MM.1S (cell line): ENCODE measurements around the gene LMO1.

Experiments used
- DNase-seq: peaks from one replicate; pipeline ENCODE4 v3.0.0-alpha.2; 2015
- H2AFZ ChIP-seq: fragments of 300-600 bp; sonication (generic); 2 replicates; pipeline ENCODE4 v1.6.0; 2016; ENCODE audit warnings: antibody characterized with exemption, low read length
- H3F3A ChIP-seq: fragments of 300-600 bp; sonication (generic); 2 replicates; pipeline ENCODE4 v1.6.1; 2016; ENCODE audit warnings: mild to moderate bottlenecking, antibody characterized with exemption, low read length, moderate library complexity, mixed read lengths; ENCODE audit not compliant: insufficient read depth
- H3K27ac ChIP-seq: fragments of 300-600 bp; sonication (generic); 2 replicates; pipeline ENCODE4 v1.5.1; 2016; ENCODE audit warnings: mild to moderate bottlenecking, low read length
- H3K27me3 ChIP-seq: fragments of 300-600 bp; sonication (generic); replicated peaks from 2 replicates; pipeline ENCODE4 v1.6.0; 2016; ENCODE audit warnings: low read length; ENCODE audit not compliant: insufficient read depth
- H3K36me3 ChIP-seq: fragments of 300-600 bp; sonication (generic); replicated peaks from 2 replicates; pipeline ENCODE4 v1.6.1; 2016; ENCODE audit warnings: mild to moderate bottlenecking, low read length, mixed read lengths; ENCODE audit not compliant: insufficient read depth
- H3K4me1 ChIP-seq: fragments of 300-600 bp; sonication (generic); 2 replicates; pipeline ENCODE4 v1.6.1; 2016; ENCODE audit warnings: low read length, mixed read lengths
- H3K4me2 ChIP-seq: fragments of 300-600 bp; sonication (generic); 2 replicates; pipeline ENCODE4 v1.6.0; 2016; ENCODE audit warnings: low read depth, low read length
- H3K4me3 ChIP-seq: fragments of 300-600 bp; sonication (generic); 2 replicates; pipeline ENCODE4 v1.5.1; 2016; ENCODE audit warnings: low read length, mixed read lengths
- H3K79me2 ChIP-seq: fragments of 300-600 bp; sonication (generic); 2 replicates; pipeline ENCODE4 v1.6.1; 2016; ENCODE audit warnings: mixed run types, low read length, mixed read lengths
- H3K9ac ChIP-seq: fragments of 300-600 bp; sonication (generic); 2 replicates; pipeline ENCODE4 v1.6.1; 2016; ENCODE audit warnings: low read length, mixed read lengths
- H3K9me2 ChIP-seq: fragments of 300-600 bp; sonication (generic); replicated peaks from 2 replicates; pipeline ENCODE4 v1.6.1; 2016; ENCODE audit warnings: mild to moderate bottlenecking, low read length, mixed read lengths; ENCODE audit not compliant: insufficient read depth
- H3K9me3 ChIP-seq: fragments of 300-600 bp; sonication (generic); replicated peaks from 2 replicates; pipeline ENCODE4 v1.6.1; 2016; ENCODE audit warnings: mild to moderate bottlenecking, low read length, mixed read lengths; ENCODE audit not compliant: insufficient read depth
- H4K20me1 ChIP-seq: fragments of 300-600 bp; sonication (generic); 2 replicates; pipeline ENCODE4 v1.6.1; 2016; ENCODE audit warnings: mild to moderate bottlenecking, low read length, moderate library complexity, mixed read lengths; ENCODE audit not compliant: insufficient read depth
- CTCF ChIP-seq: fragments of 300-600 bp; sonication (generic); IDR thresholded peaks from 2 replicates; pipeline ENCODE4 v1.5.1; 2016; ENCODE audit warnings: antibody characterized with exemption, low read length, mixed read lengths
- EZH2 ChIP-seq: fragments of 300-600 bp; sonication (generic); optimal IDR thresholded peaks from 2 replicates; pipeline ENCODE3; 2017; ENCODE audit warnings: low read depth, mild to moderate bottlenecking, antibody characterized with exemption, low read length, mixed read lengths
- EZH2phosphoT487 ChIP-seq: fragments of 300-600 bp; sonication (generic); IDR thresholded peaks from 2 replicates; pipeline ENCODE4 v1.6.1; 2018; ENCODE audit warnings: antibody characterized with exemption, low read length

The LMO1 gene

GRCh38 chr11:8239536-8240228, 24.0 kb downstream of the LMO1 start:
- H3K27ac ChIP-seq = no peak overlapping the region
- no peaks in the 10 kb centered on the region for H3K9me3 ChIP-seq
- no peak overlapping the region for H3K9ac ChIP-seq
- no peak overlapping the region for H3K4me2 ChIP-seq
- no peak overlapping the region for H3K4me3 ChIP-seq
- H3F3A ChIP-seq = no peaks in the 10 kb centered on the region
- TF ChIP-seq CTCF (no peak), EZH2 (no peak), EZH2phosphoT487 (no peak)
- H3K36me3 ChIP-seq = no peaks in the 10 kb centered on the region
- no peak overlapping the region for H2AFZ ChIP-seq
- no peak for DNase-seq
- H3K4me1 ChIP-seq = peaks cover 12% of the 10 kb centered on the region
- H3K79me2 ChIP-seq = no peaks in the 10 kb centered on the region
- no peaks in the 10 kb centered on the region for H3K27me3 ChIP-seq
- no peaks in the 10 kb centered on the region for H3K9me2 ChIP-seq
- H4K20me1 ChIP-seq = no peaks in the 10 kb centered on the region

GRCh38 chr11:8239040-8239439, 24.6 kb downstream of the LMO1 start:
- Histone ChIP-seq H3K4me1 (peaks cover 15% of the 10 kb centered on the region), H4K20me1 (no peaks in the 10 kb centered on the region), H3K9me3 (no peaks in the 10 kb centered on the region), H3K4me3 (no peak overlapping the region), H2AFZ (no peak overlapping the region), H3K9me2 (no peaks in the 10 kb centered on the region), H3K27ac (no peak overlapping the region), H3K4me2 (no peak overlapping the region), H3K79me2 (no peaks in the 10 kb centered on the region), H3K27me3 (no peaks in the 10 kb centered on the region), H3K36me3 (no peaks in the 10 kb centered on the region), H3F3A (no peaks in the 10 kb centered on the region), H3K9ac (no peak overlapping the region)
- DNase-seq = no peak
- TF ChIP-seq EZH2 (no peak), CTCF (no peak), EZH2phosphoT487 (no peak)

- Histone ChIP-seq H3K27me3 (no peaks in the 10 kb centered on the region), H3K4me2 (no peak overlapping the region), H3K4me1 (peaks cover 15% of the 10 kb centered on the region), H3K9me2 (no peaks in the 10 kb centered on the region), H3K79me2 (no peaks in the 10 kb centered on the region), H4K20me1 (no peaks in the 10 kb centered on the region), H2AFZ (no peak overlapping the region), H3K9ac (no peak overlapping the region), H3K4me3 (no peak overlapping the region), H3K27ac (no peak overlapping the region), H3K36me3 (no peaks in the 10 kb centered on the region), H3K9me3 (no peaks in the 10 kb centered on the region), H3F3A (no peaks in the 10 kb centered on the region)
- DNase-seq = no peak
- TF ChIP-seq EZH2phosphoT487 (no peak), CTCF (no peak), EZH2 (no peak)
Observed at GRCh38 chr11:8237453-8237852, 26.2 kb downstream of the LMO1 start.
